HG02588 (cell line): ENCODE results near the gene ZNF444.
"Not testable (repeated sequence)": the region's sequence is repeated elsewhere in the genome, so short reads cannot be mapped to it uniquely, and the experiment has no call there.

ENCODE experiments used
- ATAC-seq: cut with Tn5 transposase; IDR thresholded peaks from one replicate; pipeline ENCODE4 v1.9.1; 2021; ENCODE audit warnings: mild to moderate bottlenecking, moderate library complexity; ENCODE audit not compliant: unreplicated experiment

ZNF444 gene

GRCh38 chr19:56144831-56145230, 3.7 kb downstream of the ZNF444 start:
- ATAC-seq: no peak

- no peak for ATAC-seq
Observed at GRCh38 chr19:56145698-56146097, 4.6 kb downstream of the ZNF444 start.

- ATAC-seq: no peak
Observed at GRCh38 chr19:56146904-56147303, 5.8 kb downstream of the ZNF444 start.

DNA sequence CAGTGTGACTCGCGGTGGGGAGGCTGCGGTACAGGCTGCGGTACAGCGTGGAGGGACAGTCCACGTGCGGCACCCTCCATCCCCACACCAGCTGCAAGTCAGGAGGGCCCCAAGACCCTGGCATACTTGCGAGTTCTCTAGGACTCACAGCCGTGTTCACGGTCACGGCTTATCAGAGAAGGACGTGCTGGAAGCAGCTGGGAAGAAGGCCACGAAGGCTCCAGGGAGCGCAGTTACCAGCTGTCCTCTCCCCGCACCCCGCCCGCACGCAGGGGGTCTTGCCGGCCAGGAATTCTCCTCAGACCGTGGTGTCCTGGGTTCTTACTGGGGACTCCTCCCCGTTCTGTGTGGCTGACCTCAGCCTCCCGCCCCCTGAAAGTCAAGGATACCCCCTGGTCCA, 6.2 kb downstream of the ZNF444 start:
- ATAC-seq: no peak

GRCh38 chr19:56148096-56148495, 7.0 kb downstream of the ZNF444 start:
- ATAC-seq: no peak

DNA sequence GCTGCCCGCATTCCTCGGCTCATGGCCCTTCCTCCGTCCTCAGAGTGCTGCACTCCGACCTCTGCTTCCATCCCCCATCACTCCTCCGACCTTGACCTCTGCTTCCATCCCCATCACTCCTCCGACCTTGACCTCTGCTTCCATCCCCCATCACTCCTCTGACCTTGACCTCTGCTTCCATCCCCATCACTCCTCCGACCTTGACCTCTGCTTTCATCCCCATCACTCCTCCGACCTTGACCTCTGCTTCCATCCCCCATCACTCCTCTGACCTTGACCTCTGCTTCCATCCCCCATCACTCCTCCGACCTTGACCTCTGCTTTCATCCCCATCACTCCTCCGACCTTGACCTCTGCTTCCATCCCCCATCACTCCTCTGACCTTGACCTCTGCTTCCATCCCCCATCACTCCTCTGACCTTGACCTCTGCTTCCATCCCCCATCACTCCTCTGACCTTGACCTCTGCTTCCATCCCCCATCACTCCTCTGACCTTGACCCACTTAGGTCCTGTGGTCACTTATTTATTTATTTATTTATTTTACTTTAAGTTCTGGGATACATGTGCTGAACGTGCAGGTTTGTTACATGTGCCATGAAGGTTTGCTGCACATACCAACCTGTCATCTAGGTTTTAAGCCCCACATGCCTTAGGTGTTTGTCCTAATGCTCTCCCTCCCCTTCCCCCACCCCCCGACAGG, 8.0 kb downstream of the ZNF444 start:
- ATAC-seq: not testable (repeated sequence)

DNA sequence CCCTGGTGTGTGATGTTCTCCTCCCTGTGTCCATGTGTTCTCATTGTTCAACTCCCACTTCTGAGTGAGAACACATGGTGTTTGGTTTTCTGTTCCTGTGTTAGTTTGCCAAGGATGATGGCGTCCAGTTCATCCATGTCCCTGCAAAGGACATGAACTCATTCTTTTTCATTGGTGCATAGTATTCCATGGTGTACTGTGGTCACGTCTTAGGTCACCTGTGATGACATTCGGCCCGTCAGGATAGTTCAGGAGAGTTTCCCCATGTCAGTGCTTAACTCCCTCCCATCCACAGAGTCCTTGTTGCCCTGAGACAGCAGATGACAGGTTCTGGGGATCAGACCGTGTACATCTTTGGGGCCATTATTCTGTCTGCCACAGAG, 8.6 kb downstream of the ZNF444 start:
- ATAC-seq: no peak

GRCh38 chr19:56150358-56150757, 9.3 kb downstream of the ZNF444 start:
- ATAC-seq: no peak

DNA sequence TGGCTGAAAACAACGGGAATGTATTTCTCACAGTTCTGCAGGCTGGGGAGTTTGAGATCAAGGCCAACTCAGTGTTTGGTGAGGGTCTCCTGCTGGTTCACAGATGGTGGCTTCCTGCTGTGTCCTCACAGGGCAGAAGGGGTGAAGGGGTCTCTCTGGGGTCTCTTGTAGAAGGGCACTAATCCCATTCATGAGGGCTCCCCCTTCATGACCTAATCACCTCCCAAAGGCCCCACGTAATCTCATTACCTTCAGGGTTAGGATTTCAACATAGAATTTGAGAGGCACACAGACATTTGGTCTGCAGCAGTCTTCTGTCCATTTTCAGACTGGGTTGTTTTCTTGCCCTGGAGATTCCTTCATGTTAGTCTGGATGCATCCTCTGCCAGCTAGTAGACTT, 11.6 kb downstream of the ZNF444 start:
- no peak for ATAC-seq

- no peak for ATAC-seq
Observed at GRCh38 chr19:56153507-56153906, 12.4 kb downstream of the ZNF444 start.

DNA sequence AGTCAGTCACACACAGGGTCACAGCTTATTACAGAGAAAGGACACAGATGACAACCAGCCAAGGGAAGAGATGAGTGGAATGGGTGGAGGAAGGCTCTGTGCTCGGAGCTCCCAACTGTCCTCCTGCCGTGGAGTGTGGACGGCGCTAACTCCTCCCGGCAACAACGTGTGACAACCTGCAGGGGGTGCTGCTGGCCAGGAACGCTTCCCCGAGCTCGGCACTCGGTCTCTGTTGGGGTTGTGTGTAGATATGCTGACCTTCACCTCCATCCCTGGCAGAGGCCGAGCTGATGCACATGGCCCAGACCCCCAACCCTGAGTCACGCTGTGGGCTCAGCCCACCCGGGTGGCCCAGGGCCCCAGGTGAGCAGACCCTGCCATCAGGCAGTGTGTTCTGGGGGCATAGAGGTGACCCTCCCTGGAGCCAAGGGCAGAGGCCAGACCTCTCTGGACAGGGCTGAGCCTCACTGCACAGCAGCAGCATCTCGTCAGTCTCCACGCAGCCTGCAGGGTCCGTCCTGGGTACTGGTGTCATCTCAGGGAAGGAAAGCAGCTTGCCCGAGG, 14.1 kb downstream of the ZNF444 start:
- ATAC-seq: no peak

GRCh38 chr19:56156768-56157167, 15.7 kb downstream of the ZNF444 start:
- ATAC-seq: no peak

- no peak for ATAC-seq
Observed at GRCh38 chr19:56158170-56158757, 17.2 kb downstream of the ZNF444 start.

DNA sequence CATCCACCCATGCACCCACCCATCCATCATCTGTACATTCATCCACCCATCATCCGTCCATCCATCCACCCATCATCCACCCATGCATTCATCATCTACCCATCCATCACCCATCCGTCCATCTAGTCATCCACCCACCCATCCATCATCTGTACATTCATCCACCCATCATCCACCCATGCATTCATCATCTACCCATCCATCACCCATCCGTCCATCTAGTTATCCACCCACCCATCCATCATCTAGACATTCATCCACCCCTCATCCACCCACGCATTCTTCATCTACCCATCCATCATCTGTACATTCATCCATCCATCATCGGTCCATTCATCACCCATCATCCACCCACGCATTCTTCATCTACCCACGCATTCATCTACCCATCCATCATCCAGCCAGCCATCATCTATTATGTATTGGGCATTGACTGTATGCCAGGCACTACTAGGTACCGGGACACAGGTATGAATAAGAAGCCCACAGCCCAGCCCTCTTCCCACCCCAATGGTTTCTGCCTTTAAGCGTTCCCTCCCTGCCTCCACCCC, 18.0 kb downstream of the ZNF444 start:
- no peak for ATAC-seq

DNA sequence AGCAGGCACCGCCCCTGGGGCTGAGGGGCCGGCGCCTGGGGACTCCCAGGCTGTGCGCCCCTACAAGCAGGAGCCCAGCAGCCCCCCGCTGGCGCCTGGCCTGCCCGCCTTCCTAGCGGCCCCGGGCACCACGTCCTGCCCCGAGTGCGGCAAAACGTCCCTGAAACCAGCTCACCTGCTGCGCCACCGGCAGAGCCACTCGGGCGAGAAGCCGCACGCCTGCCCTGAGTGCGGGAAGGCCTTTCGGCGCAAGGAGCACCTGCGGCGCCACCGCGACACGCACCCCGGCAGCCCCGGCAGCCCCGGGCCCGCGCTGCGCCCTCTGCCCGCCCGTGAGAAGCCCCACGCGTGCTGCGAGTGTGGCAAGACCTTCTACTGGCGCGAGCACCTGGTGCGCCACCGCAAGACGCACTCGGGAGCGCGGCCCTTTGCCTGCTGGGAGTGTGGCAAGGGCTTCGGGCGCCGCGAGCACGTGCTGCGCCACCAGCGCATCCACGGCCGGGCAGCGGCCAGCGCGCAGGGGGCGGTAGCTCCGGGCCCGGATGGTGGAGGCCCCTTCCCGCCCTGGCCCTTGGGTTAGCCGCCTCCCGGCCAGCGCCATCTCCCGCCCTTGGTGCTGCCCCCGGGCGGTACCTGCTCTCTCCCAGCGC, 18.7 kb downstream of the ZNF444 start:
- no peak for ATAC-seq

GRCh38 chr19:56161534-56161933, 20.4 kb downstream of the ZNF444 start:
- ATAC-seq: no peak

- ATAC-seq: no peak
Observed at GRCh38 chr19:56162258-56162657, 21.2 kb downstream of the ZNF444 start.

DNA sequence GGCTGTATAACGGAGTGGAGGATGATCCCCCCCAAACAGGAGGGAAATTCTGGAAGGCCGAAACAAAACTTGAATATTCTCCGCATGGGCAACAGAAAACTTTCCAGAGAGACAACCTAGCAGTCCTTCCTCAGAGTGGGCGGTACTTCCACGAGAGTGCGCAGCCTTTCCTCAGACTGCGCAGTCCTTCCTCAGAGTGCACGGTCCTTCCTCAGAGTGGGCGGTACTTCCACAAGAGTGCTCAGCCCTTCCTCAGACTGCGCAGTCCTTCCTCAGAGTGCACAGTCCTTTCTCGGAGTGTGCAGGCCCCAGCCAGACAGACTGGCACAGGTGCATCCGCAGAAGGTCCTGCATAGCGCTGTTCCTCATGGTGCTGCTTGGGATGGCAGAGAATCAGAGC, 22.0 kb downstream of the ZNF444 start:
- no peak for ATAC-seq

GRCh38 chr19:56167064-56167578, 26.0 kb downstream of the ZNF444 start:
- no peak for ATAC-seq

GRCh38 chr19:56170261-56170660, 29.2 kb downstream of the ZNF444 start:
- ATAC-seq: no peak

- no peak for ATAC-seq
Observed at GRCh38 chr19:56174086-56174485, 33.0 kb downstream of the ZNF444 start.

- no peak for ATAC-seq
Observed at GRCh38 chr19:56174550-56174949, 33.5 kb downstream of the ZNF444 start.
